HL-60 (cell line): ENCODE results near the gene ZNF423.

Source experiments
- POLR2AphosphoS5 ChIP-seq: IDR thresholded peaks from 2 replicates; pipeline ENCODE4 v1.6.1; 2012; ENCODE audit warnings: low read depth
- REST ChIP-seq: IDR thresholded peaks from 2 replicates; pipeline ENCODE4 v1.6.1; 2012; ENCODE audit warnings: low read depth; ENCODE audit not compliant: insufficient replicate concordance
- TF ChIP-seq, protein P1 (sequence below): IDR thresholded peaks from one replicate; pipeline ENCODE4 v1.5.1; 2011; ENCODE audit warnings: low read length, control low read depth, inconsistent platforms; ENCODE audit not compliant: insufficient read depth

DNA sequence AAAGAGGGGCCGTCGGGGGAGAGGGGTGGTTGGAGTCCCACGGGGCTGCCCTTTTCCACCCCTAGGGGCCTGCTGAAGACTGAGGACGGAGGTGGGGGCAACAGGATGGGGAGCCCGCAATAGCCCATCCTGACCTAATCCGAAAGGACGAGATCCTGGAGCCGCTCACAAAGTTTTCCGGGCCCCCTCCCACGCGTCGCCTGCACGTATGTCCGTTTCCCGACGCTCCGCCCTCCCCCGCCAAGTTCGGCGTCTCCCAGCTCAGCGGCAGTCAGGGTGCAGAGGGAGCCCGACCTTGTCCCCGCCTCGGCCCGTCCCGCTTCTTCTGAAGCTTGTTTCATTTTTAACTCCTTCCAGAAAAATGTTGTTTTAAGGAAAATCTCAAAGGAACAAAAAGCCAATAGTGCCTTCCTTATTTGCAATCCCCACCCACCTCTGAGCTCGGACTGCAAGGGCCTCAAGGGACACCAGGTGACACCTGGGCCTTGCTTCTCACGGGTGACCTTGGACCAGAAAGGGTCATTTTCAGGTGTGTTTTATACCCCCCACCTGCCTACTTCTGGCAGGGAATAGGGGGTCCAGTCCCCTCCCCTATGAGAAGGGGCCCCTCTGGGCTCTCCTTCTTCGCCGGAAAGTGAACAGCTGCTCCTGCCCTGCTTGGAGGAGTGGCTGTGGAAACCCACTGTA lies 3.4 kb upstream of the ZNF423 start:
- no peak for TF ChIP-seq POLR2AphosphoS5
- TF ChIP-seq, protein P1, sequence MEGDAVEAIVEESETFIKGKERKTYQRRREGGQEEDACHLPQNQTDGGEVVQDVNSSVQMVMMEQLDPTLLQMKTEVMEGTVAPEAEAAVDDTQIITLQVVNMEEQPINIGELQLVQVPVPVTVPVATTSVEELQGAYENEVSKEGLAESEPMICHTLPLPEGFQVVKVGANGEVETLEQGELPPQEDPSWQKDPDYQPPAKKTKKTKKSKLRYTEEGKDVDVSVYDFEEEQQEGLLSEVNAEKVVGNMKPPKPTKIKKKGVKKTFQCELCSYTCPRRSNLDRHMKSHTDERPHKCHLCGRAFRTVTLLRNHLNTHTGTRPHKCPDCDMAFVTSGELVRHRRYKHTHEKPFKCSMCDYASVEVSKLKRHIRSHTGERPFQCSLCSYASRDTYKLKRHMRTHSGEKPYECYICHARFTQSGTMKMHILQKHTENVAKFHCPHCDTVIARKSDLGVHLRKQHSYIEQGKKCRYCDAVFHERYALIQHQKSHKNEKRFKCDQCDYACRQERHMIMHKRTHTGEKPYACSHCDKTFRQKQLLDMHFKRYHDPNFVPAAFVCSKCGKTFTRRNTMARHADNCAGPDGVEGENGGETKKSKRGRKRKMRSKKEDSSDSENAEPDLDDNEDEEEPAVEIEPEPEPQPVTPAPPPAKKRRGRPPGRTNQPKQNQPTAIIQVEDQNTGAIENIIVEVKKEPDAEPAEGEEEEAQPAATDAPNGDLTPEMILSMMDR = no peak
- no peak for TF ChIP-seq REST
